GM19467 (cell line): ENCODE data around the gene YY1AP1.
"Not testable (repeated sequence)": the region's sequence is repeated elsewhere in the genome, so short reads cannot be mapped to it uniquely, and the experiment has no call there.

ENCODE experiments used
- ATAC-seq: cut with Tn5 transposase; IDR thresholded peaks from one replicate; pipeline ENCODE4 v1.9.1; 2021; ENCODE audit warnings: mild to moderate bottlenecking, moderate library complexity; ENCODE audit not compliant: unreplicated experiment

YY1AP1 gene

DNA sequence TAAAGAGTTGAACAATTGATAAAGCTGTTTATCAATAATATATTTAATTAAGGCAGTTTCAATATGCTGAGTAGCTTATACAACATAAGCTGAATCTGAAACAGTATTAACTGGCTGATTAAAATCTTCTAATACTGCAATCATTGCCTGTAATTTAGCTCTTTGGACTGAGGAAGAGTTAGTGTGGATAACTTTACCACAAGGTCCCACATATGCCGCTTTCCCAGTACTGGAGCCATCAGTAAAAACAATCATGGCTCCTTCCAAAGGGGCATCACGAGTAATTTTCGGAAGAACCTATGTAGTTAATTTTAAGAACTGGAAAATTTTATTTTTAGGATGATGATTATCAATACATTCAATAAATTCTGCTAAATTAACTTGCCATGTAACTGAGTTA, 7.0 kb upstream of the YY1AP1 start:
- no peak for ATAC-seq

DNA sequence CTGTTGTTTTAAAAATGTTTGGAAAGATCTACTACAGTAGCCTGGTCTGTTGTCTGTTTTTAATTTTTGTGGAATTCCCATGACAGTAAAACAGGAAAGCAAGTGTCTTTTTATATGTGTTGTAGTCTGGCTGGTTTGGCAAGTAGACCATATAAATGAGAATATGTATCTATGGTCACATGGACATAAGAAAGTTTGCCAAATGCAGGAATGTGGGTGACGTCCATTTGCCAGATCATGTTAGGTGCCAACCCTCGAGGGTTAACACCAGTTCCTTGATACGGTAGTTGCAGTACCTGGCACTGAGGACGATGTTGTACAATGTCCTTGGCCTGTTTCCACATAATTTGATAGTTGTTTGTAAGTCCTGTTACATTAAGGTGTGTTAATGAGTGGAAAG, 6.5 kb upstream of the YY1AP1 start:
- ATAC-seq, result no peak

DNA sequence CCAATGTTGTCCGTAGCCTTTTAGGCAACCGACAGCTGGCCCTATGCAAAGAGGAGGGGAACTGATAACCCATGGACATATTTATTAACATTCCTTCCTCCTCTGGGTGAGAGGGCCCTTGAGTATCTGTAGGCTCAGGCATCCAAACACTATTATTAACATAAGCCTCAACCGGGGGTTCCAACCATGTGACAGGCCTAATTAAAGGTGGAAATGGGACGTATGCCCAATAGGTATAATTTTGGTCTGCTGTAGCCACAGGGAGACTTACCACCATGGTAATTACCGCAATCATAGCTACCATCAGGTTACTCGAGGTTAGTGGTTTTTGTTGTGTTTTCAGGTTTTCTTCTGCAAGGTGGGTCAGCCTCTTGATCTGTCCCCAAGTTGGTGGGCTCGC, 5.6 kb upstream of the YY1AP1 start:
- ATAC-seq, result no peak

DNA sequence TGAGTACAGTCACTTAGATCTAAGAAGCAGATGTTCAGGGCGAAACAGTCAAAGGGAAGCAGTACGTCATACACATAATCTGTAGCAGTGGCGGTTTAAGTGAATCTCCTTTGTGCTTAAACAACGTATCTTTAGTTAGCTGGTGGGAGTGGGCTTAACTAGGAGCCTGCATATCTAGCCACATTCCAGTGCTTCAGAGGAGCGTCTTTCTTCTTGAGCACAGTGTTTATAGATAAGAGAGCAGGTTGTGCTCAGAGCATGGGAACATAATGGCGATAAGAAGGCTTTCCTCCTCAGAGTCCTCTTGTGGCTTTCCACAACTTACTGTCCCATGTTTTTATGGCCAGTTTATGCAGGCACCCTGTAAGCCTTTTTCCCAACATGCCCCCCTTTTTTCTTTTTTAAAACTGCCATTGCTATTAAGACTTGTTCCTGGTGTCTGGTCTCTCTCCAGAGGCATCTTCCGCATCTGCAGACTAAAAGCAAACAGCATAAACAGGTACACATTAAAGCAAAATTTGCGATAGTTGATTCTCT, 3.5 kb upstream of the YY1AP1 start:
- ATAC-seq, result no peak

DNA sequence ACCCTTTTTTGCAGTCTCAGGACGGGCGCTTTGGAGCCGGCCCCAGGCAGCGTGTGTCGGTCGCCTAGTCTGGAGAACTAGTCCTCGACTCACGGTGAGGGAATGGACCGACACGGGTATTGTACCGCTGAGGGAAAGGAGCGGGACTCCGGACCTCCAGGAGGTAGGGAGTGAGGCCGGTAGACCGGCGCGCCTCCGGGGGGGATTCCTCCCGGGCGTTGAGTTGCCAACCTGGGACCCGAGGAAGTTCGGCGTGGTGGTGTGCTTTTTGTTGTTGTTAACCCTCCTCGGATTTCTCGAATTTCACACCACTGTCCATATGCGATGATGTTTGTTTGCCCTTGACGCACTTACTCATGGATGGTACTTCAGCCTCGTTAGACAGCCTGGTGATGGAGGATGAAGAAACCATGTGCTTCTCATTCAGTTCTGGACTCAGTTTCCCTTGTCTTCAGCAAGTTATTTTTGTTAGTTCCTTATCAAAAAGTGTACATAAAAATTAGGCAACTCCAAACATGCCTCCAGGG, 570 bp upstream of the YY1AP1 start, which contains the start of gene DAP3:
Gene DAP3 (plus strand): TSS at position 11 of the 527 bp plus-strand sequence. CDS start 20,689 bp downstream, outside the sequence.
- peak; percentile 11 for ATAC-seq

DNA sequence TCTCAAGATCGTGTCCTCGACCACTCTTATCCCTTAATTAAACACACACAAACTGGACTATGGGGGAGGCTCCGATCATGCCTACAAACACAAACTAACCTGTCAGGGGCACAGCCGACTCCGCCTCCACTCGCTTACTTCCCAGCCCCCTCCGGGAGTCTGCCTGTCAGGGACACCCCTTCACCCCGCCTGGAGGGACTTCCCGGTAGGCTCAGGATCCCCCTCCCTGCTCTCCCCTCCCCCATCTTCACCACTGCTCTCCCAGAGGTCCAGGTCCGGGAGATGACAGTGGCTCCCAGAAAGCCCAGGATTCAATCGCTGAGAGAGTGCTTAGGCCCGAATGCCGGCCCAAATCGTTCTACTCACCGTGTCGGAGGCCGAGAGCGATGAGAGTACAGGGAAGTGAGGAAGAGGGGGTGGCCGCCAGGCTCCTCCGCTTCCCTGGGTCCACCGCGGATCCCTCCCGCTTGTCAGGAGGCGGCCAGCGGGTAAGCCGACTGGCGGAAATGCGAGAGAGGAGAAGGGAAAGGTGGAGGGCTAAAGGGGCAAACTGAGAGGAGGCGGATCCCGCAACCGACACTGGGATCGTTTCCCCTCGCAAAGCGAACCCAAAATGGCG, 760 bp downstream of the YY1AP1 start:
- ATAC-seq, result not testable (repeated sequence)

DNA sequence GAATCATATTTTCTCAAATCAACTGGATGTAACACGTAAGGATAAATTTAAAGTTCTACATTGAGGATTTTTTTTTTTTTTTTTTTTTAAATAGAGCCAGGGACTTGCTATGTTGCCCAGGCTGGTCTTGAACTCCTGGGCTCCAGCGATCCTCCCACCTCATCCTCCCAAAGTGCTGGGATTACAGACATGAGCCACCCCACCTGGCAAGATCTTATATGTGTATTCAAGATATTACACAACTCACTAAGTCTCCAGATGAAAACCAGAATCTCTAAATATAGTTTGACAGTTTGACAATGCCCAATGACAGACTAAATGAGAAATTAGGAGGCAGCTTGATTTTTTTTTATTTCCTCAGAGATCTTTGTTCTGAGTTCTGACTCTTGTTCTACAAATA, 6.8 kb downstream of the YY1AP1 start:
- ATAC-seq, result no peak

DNA sequence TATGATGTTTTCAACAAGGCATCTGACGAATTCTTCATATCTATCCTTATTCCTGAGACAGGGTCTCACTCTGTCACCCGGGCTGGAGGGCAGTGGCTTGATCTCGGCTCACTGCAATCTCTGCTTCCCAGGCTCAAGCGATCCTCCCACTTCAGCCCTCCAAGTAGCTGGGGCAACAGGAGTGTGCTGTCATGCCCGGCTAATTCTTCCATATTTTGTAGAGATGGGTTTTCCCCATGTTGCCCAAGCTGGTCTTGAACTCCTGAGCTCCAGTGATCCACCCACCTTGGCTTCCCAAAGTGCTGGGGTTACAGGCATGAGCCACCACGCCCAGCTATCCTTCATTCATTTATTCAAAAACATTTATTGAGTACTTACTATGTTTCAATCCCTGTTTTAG, 8.0 kb downstream of the YY1AP1 start:
- no peak for ATAC-seq

DNA sequence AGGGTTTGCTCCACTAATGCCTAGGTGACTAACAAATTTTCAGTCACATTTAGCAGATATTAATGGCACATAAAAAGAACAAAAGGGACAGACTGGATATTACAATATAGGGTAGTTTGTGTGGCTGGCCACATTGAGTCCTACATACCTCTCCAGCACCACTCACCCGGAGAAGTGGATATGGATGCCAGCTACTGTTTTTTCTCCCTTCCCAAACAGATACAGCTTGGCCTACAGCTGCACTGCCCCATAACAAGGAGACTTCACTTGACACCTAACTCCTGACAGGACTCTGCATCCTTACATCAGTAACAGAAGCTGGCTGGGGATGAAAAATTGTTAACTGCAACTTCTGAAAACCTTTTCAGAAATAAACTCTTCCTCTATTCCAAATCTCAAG, 9.6 kb downstream of the YY1AP1 start:
- ATAC-seq, result not testable (repeated sequence)

DNA sequence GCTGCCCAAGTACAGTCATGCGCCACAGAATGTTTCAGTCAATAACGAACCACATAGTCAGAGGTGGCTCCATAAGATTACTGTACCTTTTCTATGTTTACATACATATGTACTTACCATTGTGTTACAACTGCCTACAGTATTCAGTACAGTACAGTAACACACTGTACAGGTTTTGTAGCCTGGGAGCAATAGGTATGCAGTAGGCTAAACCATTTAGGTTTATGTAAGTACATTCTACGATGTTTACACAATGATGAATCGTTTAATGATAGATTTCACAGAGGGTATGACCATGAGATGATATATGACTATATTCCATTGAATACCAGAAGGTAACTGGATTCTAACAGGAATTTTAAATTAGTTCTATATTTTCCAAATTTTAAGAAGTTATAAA, 10.5 kb downstream of the YY1AP1 start:
- ATAC-seq, result no peak

DNA sequence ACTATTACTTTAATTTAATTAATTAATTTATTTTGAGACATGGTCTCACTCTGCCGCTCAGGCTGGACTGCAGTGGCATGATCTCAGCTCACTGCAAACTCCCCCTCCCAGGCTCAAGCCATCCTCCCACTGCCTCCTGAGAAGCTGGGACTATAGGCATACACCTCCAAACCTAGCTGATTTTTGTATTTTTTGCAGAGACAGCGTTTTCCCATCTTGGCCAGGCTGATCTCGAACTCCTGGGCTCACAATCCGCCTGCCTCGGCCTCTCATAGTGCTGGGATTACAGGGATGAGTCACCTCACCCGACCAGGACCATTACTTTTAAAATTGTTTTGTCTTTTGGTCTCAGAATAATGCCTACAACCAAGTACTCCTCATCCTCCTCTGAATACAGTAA, 15.6 kb downstream of the YY1AP1 start:
- no peak for ATAC-seq

DNA sequence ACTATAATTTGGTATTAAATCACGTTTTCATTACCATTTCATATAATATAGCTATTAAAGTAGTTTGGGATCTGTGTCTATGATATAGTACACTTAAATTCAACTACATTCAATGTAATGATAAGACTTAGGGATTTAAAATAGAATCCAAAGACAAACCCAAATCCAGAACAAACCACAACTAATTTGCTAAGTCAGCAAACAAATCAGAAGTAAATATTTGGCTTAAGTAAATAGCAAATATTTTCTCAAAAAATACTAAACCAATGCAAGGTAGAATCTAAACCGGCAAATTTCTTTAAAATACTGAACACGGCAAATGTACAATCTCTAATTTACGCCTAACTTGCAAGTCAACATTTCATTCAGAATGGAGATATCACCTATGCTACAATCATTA, 16.8 kb downstream of the YY1AP1 start:
- ATAC-seq, result no peak

DNA sequence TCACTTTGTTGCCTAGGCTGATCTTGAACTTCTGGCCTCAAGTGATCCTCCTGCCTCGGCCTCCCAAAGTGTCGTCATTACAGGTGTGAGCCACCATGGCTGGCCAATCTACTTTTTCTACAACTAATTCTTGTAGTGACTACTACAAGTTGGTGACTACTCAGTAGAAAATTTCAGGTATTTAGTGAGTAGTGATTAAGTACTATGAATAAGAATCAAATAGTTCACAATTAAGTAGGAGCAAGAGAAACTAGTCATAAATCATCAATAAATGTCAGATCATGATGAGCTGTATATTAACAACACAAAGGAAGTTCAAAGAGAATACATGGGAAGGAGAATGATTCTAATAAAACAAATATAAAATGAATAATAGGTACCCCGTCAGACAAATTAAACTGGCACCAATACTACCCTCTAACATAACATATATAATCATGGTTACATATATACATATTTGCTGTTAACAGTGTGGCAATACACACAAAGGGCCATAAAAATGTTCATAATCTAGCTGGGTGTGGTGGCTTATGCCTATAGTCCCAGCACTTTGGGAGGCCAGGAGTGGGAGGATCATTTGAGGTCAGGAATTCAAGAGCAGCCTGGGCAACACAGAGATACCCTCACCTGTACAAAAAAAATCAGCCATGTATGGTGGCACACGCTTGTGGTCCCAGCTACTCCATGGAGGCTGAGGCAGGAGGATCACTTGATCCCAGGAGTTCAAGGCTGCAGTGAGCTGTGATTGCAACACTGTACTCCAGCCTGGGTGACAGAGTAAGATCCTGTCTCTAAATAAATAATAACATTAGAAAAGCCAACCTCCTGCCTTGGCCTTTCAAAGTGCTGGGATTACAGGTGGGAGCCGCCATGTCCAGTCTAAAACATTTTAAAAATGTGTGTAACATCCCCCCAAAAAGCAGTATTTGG, 19.1 kb downstream of the YY1AP1 start:
- no peak for ATAC-seq

DNA sequence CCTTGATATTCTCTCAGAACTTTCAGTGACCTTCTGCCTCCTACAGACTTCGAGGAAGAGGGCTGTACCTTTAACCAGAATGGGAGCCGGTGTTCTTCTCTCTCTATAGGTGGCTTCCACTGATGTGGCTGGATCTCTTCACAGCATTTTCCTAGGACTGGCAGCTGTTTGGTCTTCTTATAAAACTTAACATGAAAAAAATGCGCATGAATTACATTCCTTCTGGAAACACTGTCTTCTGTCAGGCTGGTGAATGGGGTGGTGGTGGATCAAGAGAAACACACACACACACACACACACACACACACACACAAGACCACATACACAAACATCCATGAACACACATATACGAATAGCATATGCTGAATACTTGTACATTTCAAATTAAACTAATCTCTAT, 27.3 kb downstream of the YY1AP1 start:
- not testable (repeated sequence) for ATAC-seq

DNA sequence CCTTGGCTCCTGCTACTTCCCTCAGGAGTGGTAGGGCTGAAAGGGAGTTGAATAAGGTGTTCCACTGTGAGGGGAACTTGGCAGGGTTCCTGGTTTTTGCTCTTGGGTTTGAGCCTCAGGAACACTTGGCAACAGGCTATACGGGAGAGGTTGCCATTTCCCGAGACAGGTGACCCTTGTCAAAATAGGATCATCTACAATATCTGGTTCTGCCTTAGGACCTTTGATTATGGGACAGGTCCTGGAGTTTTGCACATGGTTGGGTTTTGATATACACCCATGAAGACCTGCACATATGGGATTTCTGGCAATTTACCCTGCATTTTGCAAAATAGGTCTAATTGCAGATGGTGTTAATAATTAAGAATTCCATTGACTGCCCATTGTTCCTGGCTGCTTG, 31.1 kb downstream of the YY1AP1 start:
- no peak for ATAC-seq

DNA sequence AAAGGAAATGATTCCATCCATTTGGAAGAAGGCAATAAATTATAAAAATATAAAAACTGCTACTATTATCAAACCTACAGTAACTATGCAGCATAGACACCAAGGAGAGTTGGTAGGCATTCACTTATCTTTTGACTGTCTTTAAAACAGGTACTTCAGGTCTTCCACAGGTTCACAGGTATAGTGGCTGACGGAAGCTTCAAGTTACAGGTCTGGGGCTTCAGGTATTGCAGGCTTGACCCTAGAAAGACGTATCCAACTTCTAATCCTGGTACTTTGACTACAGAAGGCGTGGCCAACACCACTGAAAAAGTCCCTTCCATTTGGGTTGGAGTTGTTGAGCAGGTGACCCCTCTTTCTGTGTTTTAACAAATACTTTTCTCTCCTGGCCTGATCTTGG, 35.6 kb downstream of the YY1AP1 start:
- ATAC-seq, result no peak

DNA sequence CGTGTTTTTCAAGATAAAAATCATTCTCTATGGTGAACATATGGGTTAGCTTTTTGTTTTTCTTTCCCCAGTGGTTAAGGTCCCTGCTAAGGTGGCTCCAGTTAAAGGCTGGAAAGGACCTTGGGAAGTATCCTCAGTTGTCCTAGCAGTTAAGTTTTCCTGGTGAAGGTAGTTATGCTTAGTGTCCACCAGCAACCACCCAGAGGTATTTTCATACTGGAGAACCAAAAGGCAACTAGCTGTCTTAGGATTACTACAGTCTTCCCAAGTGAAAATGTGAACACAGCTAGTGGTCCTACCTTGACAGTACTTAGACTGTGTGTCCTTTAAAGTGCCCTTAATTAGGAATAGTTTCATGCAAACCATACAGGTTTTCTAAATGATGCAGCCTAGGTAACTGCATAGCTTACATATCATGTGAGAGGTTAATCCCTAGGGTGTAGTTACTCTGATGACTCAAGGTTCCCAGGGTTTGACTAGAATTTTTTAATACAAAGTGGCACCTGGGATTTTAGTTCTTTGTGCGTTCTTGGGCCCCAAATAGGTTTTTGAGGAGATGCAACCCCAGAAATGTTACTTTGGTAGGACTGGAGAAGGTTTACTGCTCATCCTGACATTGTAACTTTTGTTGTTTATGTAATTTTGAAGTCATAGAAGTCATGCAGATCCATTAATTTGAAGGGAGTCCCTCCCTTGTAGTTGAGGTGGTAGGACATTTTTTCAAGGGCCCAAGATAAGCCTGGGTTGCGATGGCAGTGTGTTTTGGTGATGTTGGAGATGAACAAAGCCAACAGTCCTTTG, 36.5 kb downstream of the YY1AP1 start:
- ATAC-seq, result no peak

DNA sequence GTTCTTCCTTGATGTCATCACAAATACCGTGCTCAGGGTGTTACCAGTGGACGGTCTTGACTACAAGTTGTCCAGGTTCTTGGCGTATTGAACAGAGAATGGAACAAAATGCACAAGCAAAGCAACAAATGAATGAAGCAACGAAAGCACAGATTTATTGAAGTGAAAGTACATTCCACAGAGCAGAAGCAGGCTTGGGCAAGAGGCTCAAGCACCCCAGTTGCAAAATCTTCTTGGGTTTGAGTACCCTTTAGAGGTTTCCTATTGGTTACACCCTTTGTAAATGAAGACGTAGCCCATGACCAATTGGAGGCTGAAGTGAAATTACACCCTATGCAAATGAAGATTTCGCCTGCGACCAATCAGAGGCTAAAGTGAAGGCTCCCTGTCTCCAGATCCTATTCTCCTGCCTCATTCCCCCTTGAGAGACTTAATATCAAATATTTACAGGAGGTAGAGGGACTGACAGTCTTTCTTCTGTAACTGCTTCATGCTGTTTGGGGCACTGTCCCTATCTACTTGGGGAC, 38.3 kb downstream of the YY1AP1 start:
- ATAC-seq, result no peak

DNA sequence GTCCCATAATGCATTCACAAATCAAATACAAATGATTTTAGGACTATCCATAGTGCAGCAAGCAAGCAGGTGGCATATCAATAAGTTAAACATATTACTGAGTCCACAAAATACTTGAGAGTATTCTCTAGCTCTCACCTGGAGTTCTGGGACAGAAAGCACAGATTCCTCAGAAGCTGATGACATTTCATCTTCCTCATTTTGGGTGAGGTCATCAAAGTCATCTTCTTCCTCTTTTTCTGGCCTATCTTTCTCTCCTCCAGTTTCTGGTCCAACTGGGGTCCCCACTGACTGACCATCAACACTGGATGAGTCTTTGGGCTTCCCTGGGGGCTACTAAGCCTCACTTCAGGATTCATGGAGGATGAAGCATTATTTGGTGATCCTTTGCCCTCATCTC, 38.9 kb downstream of the YY1AP1 start:
- no peak for ATAC-seq

DNA sequence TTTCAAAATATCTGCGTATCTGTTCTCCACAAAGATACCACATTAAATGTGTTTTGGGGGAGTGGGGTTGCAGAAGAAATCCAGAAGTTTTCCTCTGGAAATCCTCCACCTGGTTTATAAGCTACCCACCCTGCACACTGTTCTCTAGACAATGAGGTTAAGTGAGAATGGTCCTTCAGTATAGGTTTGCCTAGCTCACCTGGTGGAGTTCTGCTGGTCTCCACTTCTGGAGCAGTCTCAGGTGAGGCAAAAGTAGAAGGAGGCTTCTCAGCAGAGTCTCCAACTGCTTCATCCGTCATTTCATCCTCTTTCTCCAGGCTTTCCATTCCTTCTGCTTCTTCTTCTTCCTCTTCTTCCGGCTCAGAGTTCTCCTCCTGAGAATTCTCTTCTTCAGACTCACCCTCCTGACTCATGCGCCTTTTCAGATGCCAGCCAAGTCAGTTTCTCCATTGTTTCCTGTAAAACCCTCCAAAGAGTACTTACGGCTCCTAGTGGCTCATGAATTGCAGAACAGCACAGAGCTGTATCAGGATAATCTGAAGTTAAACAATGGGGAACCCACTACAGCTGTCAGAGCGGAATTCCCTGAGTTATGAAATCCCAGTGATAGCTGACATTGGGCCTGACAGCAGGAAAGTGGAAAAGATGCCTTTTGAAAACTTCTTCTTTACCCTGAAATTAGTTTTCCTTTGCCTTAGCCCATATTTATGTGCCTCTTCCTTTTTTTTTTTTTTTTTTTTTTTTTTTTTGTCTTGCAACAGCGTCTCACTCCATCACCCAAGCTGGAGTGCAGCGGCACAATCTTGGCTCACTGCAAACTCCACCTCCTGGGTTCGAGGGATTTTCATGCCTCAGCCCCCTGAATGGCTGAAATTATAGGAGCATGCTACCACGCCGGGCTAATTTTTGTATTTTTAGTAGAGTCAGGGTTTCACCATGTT, 40.1 kb downstream of the YY1AP1 start:
- no peak for ATAC-seq
